GM12891 (cell line): ENCODE results near the gene PCCA.

Source experiments
- POLR2A ChIP-seq: IDR thresholded peaks from 2 replicates; pipeline ENCODE4 v1.6.1; 2011; ENCODE audit warnings: low read depth, low read length, control low read depth
- POLR2AphosphoS5 ChIP-seq: IDR thresholded peaks from 2 replicates; pipeline ENCODE4 v1.6.1; 2011; ENCODE audit warnings: low read depth, low read length, control low read depth
- POU2F2 ChIP-seq: IDR thresholded peaks from 2 replicates; pipeline ENCODE4 v1.6.1; 2011; ENCODE audit warnings: low read depth, mild to moderate bottlenecking, control low read depth, low read length, moderate library complexity
- SPI1 ChIP-seq: IDR thresholded peaks from 2 replicates; pipeline ENCODE4 v1.6.1; 2011; ENCODE audit warnings: low read depth, low read length, control low read depth
- TAF1 ChIP-seq: IDR thresholded peaks from 2 replicates; pipeline ENCODE4 v1.6.1; 2011; ENCODE audit warnings: low read depth, low read length, control low read depth

DNA sequence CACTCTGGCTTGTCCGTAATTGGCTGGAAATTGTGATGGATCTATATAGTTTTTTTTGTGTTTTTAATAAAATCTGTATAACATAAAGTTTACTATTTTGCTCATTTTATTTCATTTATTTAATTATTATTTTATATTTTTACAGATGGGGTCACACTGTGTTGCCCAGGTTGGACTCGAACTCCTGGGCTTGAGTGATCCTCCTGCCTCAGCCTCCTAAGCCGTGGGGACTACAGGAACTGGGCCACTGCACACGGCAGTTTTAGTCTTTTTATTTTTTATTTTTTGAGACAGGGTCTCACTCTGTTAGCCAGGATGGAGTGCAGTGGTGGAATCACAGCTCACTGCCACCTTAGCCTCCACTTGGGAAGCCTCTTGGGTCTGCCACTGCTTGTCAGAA lies 58.9 kb downstream of the PCCA start:
- TF ChIP-seq POLR2A (no peak), POLR2AphosphoS5 (no peak), TAF1 (no peak), POU2F2 (no peak), SPI1 (no peak)
